H1 (cell line): ENCODE results near the gene BPI. TPM values are rescaled to one million over a fixed set of nuclear protein-coding genes. Genes with fewer than 3 reads are reported as not detected.

Experiments
- CHD7 ChIP-seq: fragments of 300-600 bp; sonication (generic); IDR thresholded peaks from 2 replicates; pipeline ENCODE4 v1.7.1; 2012; ENCODE audit warnings: low read length, moderate library complexity, mild to moderate bottlenecking, inconsistent platforms; ENCODE audit not compliant: insufficient replicate concordance
- KDM4A ChIP-seq: IDR thresholded peaks from one replicate; pipeline ENCODE4 v1.7.1; 2012; ENCODE audit warnings: low read depth, mild to moderate bottlenecking, moderate library complexity, low read length, inconsistent platforms; ENCODE audit not compliant: severe bottlenecking
- polyA plus RNA-seq, 7 experiments: library from polyadenylated mRNA; depleted of rRNA in 3 of 7; stranded (reverse) in 5 of 7; unstranded in 2 of 7; fragments of >200 nt in 5 of 7; fragments of 200-250 nt in 2 of 7; gene quantifications; 1 replicate in 5 of 7; 2 replicates in 1 of 7; 4 replicates in 1 of 7; pipeline versions ENCODE4 v1.2.1 to v1.2.3, GENCODE V29; 2011 to 2013; ENCODE audit warnings: missing spikeins in 2 of 7, mixed read lengths in 2 of 7
- total RNA-seq: library from RNA; stranded (reverse); fragmentation: NEBNext Ultra II Directional; extraction: Animal tissue kit (Norgen Biotek cat#: 25700); gene quantifications from 2 replicates; pipeline ENCODE4 v1.2.1, GENCODE V29; 2021

BPI gene
- total and polyA plus RNA-seq, 2 of the 8 experiments (the other 6 are each of a cell fraction or from before 2014, with no cell fraction given) = not detected

- TF ChIP-seq CHD7 (no peak), KDM4A (no peak)
These were observed 4.1 kb downstream of the BPI start (continued) for GRCh38 chr20:38308047-38308438.
